Lower leg skin (tissue), 3 donors: ENCODE results near the gene PDPN.

Experiments
- POLR2A ChIP-seq, 2 donors: fragments of 450-650 bp; IDR thresholded peaks; one replicate each; pipeline ENCODE4 v1.6.1; 2016 to 2017; ENCODE audit warnings: antibody characterized with exemption in 2 of 2, mild to moderate bottlenecking in 1 of 2, moderate library complexity in 1 of 2
- TF ChIP-seq, protein P1 (sequence below), 3 donors: fragments of 450-650 bp; IDR thresholded peaks; one replicate each; pipeline ENCODE4 v1.5.1; 2016; ENCODE audit warnings: antibody characterized with exemption in 3 of 3, mild to moderate bottlenecking in 3 of 3, moderate library complexity in 2 of 3

DNA sequence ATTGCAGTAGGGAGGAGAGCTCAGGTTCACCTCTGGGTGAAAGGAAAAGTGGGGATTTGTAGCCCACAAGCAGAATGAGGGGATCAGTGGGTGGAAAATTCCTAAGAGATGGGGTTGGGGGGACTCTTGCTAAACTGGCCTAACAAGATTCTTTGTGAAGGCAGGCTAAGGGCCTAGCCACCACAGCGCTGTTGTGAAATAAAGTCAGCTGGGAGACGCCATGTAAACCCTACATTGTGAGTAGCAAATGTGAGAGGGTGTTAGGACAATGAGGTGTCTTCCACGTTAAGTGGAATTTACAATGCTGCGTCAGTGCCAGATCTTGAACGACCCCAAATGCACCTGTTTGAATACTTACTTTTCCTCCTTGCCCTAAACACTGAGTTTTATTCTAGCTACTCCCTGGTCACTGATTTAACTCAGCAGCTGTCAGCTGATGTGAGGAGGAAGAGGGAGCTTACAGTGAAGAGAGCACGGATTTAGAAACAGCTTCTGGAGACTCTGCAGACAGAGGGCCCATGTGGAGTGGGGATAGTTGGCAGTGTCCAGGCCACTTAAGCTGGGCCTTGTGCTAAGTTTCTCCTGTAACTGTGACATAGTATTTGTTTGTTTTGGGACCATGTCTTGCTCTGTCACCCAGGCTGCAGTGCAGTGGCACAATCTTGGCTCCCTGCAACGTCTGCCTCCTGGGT is 17.3 kb downstream of the PDPN start:
- TF ChIP-seq, protein P1, sequence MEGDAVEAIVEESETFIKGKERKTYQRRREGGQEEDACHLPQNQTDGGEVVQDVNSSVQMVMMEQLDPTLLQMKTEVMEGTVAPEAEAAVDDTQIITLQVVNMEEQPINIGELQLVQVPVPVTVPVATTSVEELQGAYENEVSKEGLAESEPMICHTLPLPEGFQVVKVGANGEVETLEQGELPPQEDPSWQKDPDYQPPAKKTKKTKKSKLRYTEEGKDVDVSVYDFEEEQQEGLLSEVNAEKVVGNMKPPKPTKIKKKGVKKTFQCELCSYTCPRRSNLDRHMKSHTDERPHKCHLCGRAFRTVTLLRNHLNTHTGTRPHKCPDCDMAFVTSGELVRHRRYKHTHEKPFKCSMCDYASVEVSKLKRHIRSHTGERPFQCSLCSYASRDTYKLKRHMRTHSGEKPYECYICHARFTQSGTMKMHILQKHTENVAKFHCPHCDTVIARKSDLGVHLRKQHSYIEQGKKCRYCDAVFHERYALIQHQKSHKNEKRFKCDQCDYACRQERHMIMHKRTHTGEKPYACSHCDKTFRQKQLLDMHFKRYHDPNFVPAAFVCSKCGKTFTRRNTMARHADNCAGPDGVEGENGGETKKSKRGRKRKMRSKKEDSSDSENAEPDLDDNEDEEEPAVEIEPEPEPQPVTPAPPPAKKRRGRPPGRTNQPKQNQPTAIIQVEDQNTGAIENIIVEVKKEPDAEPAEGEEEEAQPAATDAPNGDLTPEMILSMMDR (IDR thresholded peaks at IDR 0.05): no peak
- no peak for TF ChIP-seq POLR2A (IDR thresholded peaks at IDR 0.05)
